IMR-90 (cell line): ENCODE results near the gene PTCH2. TPM values are rescaled to one million over a fixed set of nuclear protein-coding genes. Genes with fewer than 3 reads are reported as not detected.
A peak's percentile ranks its signal among the peaks of the same experiment; 100 is the strongest.

Experiments used
- ATAC-seq: fragments of 200-7000 bp; cut with Tn5 transposase; 2 replicates; pipeline ENCODE4 v1.9.1; 2020; ENCODE audit warnings: low read depth, mild to moderate bottlenecking, moderate library complexity
- BruUV-seq: library from RNA; stranded (reverse); fragments of 400-500 nt; replicated peaks from 2 replicates; lab custom pipeline; 2021; lab: Mats Ljungman, UMichigan
- CTCF ChIA-PET: fragments of 300-600 bp; formaldehyde crosslinking; extraction: SDS; loops from one replicate; lab custom pipeline; 2021; ENCODE audit warnings: antibody characterized with exemption; lab: Yijun Ruan, JAX
- POLR2A ChIA-PET: fragments of 300-600 bp; sonication (Branson Sonifier 250); formaldehyde crosslinking; loops from one replicate; lab custom pipeline; 2022; ENCODE audit warnings: antibody characterized with exemption; ENCODE audit not compliant: unreplicated experiment; lab: Charles Lee
- DNase-seq: peaks from one replicate; pipeline ENCODE4 v3.0.0; 2013
- H2AFZ ChIP-seq: replicated peaks from 2 replicates; pipeline ENCODE3; 2013; ENCODE audit warnings: low read length, mild to moderate bottlenecking; ENCODE audit not compliant: poor library complexity
- H2AK5ac ChIP-seq: 2 replicates; pipeline ENCODE4 v1.6.1; 2013; ENCODE audit warnings: low read depth, low read length, inconsistent platforms
- H2AK9ac ChIP-seq: replicated peaks from 2 replicates; pipeline ENCODE3; 2013; ENCODE audit warnings: mild to moderate bottlenecking, low read depth, low read length, moderate library complexity; ENCODE audit not compliant: poor library complexity
- H2BK120ac ChIP-seq: 2 replicates; pipeline ENCODE4 v1.6.1; 2013; ENCODE audit warnings: low read depth, low read length, inconsistent platforms
- H2BK15ac ChIP-seq: 3 replicates; pipeline ENCODE4 v1.6.1; 2013; ENCODE audit warnings: low read depth, low read length, inconsistent platforms
- H2BK20ac ChIP-seq: 2 replicates; pipeline ENCODE4 v1.6.1; 2013; ENCODE audit warnings: low read depth, mild to moderate bottlenecking, inconsistent platforms, low read length, moderate library complexity
- H2BK5ac ChIP-seq: 2 replicates; pipeline ENCODE4 v1.6.1; 2013; ENCODE audit warnings: mild to moderate bottlenecking, low read depth, low read length, inconsistent platforms; ENCODE audit not compliant: poor library complexity, severe bottlenecking
- H3K14ac ChIP-seq: replicated peaks from 2 replicates; pipeline ENCODE4 v1.6.1; 2013; ENCODE audit warnings: low read depth, low read length, inconsistent platforms
- H3K18ac ChIP-seq: 2 replicates; pipeline ENCODE4 v1.6.1; 2013; ENCODE audit warnings: low read depth, low read length, control low read depth
- H3K23ac ChIP-seq: 2 replicates; pipeline ENCODE4 v1.6.1; 2013; ENCODE audit warnings: low read depth, low read length, inconsistent platforms
- H3K27ac ChIP-seq: 2 replicates; pipeline ENCODE4 v1.5.1; 2013; ENCODE audit warnings: mild to moderate bottlenecking, control low read depth, low read length; ENCODE audit not compliant: insufficient read depth
- H3K27me3 ChIP-seq: 2 replicates; pipeline ENCODE4 v1.6.1; 2013; ENCODE audit warnings: low read length; ENCODE audit not compliant: control insufficient read depth, insufficient read depth
- H3K36me3 ChIP-seq: 2 replicates; pipeline ENCODE4 v1.6.1; 2013; ENCODE audit warnings: low read length, mixed read lengths; ENCODE audit not compliant: control insufficient read depth, insufficient read depth
- H3K4ac ChIP-seq: 2 replicates; pipeline ENCODE4 v1.6.1; 2013; ENCODE audit warnings: low read depth, low read length, inconsistent platforms
- H3K4me1 ChIP-seq: 2 replicates; pipeline ENCODE4 v1.6.1; 2013; ENCODE audit warnings: low read length, mixed read lengths; ENCODE audit not compliant: control insufficient read depth, insufficient read depth
- H3K4me2 ChIP-seq: 2 replicates; pipeline ENCODE4 v1.6.1; 2013; ENCODE audit warnings: low read depth, mild to moderate bottlenecking, control low read depth, low read length, moderate library complexity
- H3K4me3 ChIP-seq: 2 replicates; pipeline ENCODE4 v1.5.1; 2013; ENCODE audit warnings: low read depth, mild to moderate bottlenecking, control low read depth, low read length, moderate library complexity; ENCODE audit not compliant: insufficient read depth
- H3K56ac ChIP-seq: 2 replicates; pipeline ENCODE4 v1.6.1; 2013; ENCODE audit warnings: low read length, inconsistent platforms; ENCODE audit not compliant: insufficient read depth; ENCODE audit errors: extremely low read depth
- H3K79me1 ChIP-seq, 2 experiments: 2 replicates each; pipeline ENCODE4 v1.6.1; 2013; ENCODE audit warnings: low read length in 2 of 2, inconsistent platforms in 1 of 2, low read depth in 1 of 2
- H3K9ac ChIP-seq: 2 replicates; pipeline ENCODE4 v1.6.1; 2013; ENCODE audit warnings: low read depth, low read length, control low read depth
- H3K9me1 ChIP-seq: 2 replicates; pipeline ENCODE4 v1.6.1; 2013; ENCODE audit warnings: low read length, inconsistent platforms; ENCODE audit not compliant: insufficient read depth
- H3K9me3 ChIP-seq: 2 replicates; pipeline ENCODE4 v1.6.1; 2013; ENCODE audit warnings: low read length; ENCODE audit not compliant: control insufficient read depth, insufficient read depth
- H4K20me1 ChIP-seq: 2 replicates; pipeline ENCODE4 v1.6.1; 2013; ENCODE audit warnings: low read length, inconsistent platforms; ENCODE audit not compliant: insufficient read depth
- H4K5ac ChIP-seq: 2 replicates; pipeline ENCODE4 v1.6.1; 2013; ENCODE audit warnings: mild to moderate bottlenecking, low read depth, low read length, control low read depth
- H4K8ac ChIP-seq, 2 experiments: 2 replicates each; pipeline ENCODE4 v1.6.1; 2013; ENCODE audit warnings: low read depth in 2 of 2, low read length in 2 of 2, control low read depth in 1 of 2, inconsistent platforms in 1 of 2
- H4K91ac ChIP-seq: 2 replicates; pipeline ENCODE4 v1.6.1; 2013; ENCODE audit warnings: low read depth, low read length, inconsistent platforms; ENCODE audit not compliant: insufficient read depth
- BHLHE40 ChIP-seq: fragments of 150-350 bp; IDR thresholded peaks from 2 replicates; pipeline ENCODE4 v1.6.1; 2016; ENCODE audit warnings: mild to moderate bottlenecking, low read depth, low read length
- CEBPB ChIP-seq: IDR thresholded peaks from 2 replicates; pipeline ENCODE4 v1.6.1; 2012; ENCODE audit warnings: low read depth, low read length, improper control_type of control experiment
- CHD1 ChIP-seq: IDR thresholded peaks from 2 replicates; pipeline ENCODE4 v1.6.1; 2012; ENCODE audit warnings: low read depth, low read length, improper control_type of control experiment
- MAFK ChIP-seq: IDR thresholded peaks from 2 replicates; pipeline ENCODE4 v1.6.1; 2012; ENCODE audit warnings: low read depth, low read length, improper control_type of control experiment
- MAZ ChIP-seq: IDR thresholded peaks from 2 replicates; pipeline ENCODE4 v1.6.1; 2012; ENCODE audit warnings: low read depth, mild to moderate bottlenecking, low read length, improper control_type of control experiment, moderate library complexity, borderline replicate concordance
- MXI1 ChIP-seq: IDR thresholded peaks from 2 replicates; pipeline ENCODE4 v1.6.1; 2012; ENCODE audit warnings: low read depth, mild to moderate bottlenecking, low read length, moderate library complexity, borderline replicate concordance
- NFE2L2 ChIP-seq: fragments of 150-350 bp; IDR thresholded peaks from 2 replicates; pipeline ENCODE4 v1.6.1; 2016; ENCODE audit warnings: low read depth, mild to moderate bottlenecking, low read length
- POLR2A ChIP-seq: IDR thresholded peaks from 2 replicates; pipeline ENCODE4 v1.6.1; 2012; ENCODE audit warnings: mild to moderate bottlenecking, low read depth, low read length
- RAD21 ChIP-seq: IDR thresholded peaks from 2 replicates; pipeline ENCODE4 v1.6.1; 2012; ENCODE audit warnings: low read length, improper control_type of control experiment
- RCOR1 ChIP-seq: IDR thresholded peaks from 2 replicates; pipeline ENCODE4 v1.6.1; 2012; ENCODE audit warnings: mild to moderate bottlenecking, low read length, improper control_type of control experiment; ENCODE audit not compliant: insufficient replicate concordance
- RFX5 ChIP-seq: IDR thresholded peaks from 2 replicates; pipeline ENCODE4 v1.8.0; 2012; ENCODE audit warnings: low read depth, mild to moderate bottlenecking, low read length, moderate library complexity
- SMC3 ChIP-seq: fragments of 150-350 bp; IDR thresholded peaks from 2 replicates; pipeline ENCODE4 v1.6.1; 2016; ENCODE audit warnings: low read depth, mild to moderate bottlenecking, antibody characterized with exemption, low read length, moderate library complexity
- USF2 ChIP-seq: fragments of 150-350 bp; IDR thresholded peaks from 2 replicates; pipeline ENCODE4 v1.6.1; 2017; ENCODE audit warnings: mild to moderate bottlenecking, antibody characterized with exemption, low read length, low read depth
- WGBS, 2 experiments: methylation state at CpG; one replicate each; pipeline versions ENCODE4 v1.1.5 to v1.1.7; 2013; ENCODE audit warnings: missing lambda C conversion rate in 2 of 2; ENCODE audit not compliant: insufficient read length in 1 of 2; ENCODE audit errors: extremely low coverage in 2 of 2; 5-methylcytosine and 5-hydroxymethylcytosine counted together
- dilution Hi-C: fragments of 300-500 bp; cut with HindIII; formaldehyde crosslinking; loops from one replicate; pipeline ENCODE4 v1.14.3; 2018; ENCODE audit warnings: low sequenced_read_pairs; ENCODE audit not compliant: unreplicated experiment
- in situ Hi-C: fragments of 300-500 bp; cut with MboI; formaldehyde crosslinking; loops from 3 replicates; pipeline ENCODE4 v1.14.3; 2019; ENCODE audit warnings: low sequenced_read_pairs, inconsistent platforms, mixed read lengths
- intact Hi-C: fragments of 100-400 bp; cut with micrococcal nuclease; formaldehyde crosslinking; loops from 2 replicates; pipeline ENCODE4 v1.10.0; 2022
- polyA plus RNA-seq, 3 experiments: library from polyadenylated mRNA; depleted of rRNA; stranded (reverse); fragments of >200 nt; gene quantifications; 2 replicates each; pipeline ENCODE4 v1.2.3, GENCODE V29; 2012; ENCODE audit warnings: low replicate concordance in 1 of 3
- total RNA-seq: library from RNA; depleted of rRNA; stranded (reverse); fragments of >200 nt; gene quantifications from 2 replicates; pipeline ENCODE4 v1.2.3, GENCODE V29; 2012
- TF ChIP-seq, protein P1 (sequence below): conservative IDR thresholded peaks from 2 replicates; pipeline ENCODE4 v1.5.1; 2012; ENCODE audit warnings: mild to moderate bottlenecking, low read depth, low read length, improper control_type of control experiment

Gene PTCH2
- total and polyA plus RNA-seq, 2 of the 4 experiments (the other 2 are of a cell fraction): under 0.01 to 0.56 TPM

GRCh38 chr1:44835738-44836675, 7.0 kb downstream of the PTCH2 start (continued):
- TF ChIP-seq SMC3 (peak; percentile 90), RCOR1 (no peak), MXI1 (no peak), POLR2A (no peak)

DNA sequence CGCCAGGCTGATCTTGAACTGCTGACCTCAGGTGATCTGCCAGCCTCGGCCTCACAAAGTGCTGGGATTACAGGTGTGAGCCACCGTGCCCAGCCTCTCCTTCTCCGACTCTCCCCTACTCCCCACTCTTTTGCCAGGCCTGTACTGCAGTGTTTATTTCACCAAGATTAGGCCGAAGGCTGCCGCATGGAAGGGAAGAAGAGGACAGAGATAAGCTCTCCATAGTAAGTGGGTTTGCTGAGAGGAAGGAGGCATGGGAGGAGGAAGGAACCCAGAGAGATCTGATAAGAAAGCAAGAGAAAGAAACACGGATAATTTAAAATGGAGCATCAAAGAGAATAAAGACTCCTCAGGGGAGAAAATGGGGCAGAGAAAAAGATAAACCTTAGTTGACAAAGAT, 8.7 kb downstream of the PTCH2 start:
- Histone ChIP-seq H3K27me3 (no peaks in the 10 kb centered on the region), H3K4me2 (no peak overlapping the region), H3K18ac (no peak overlapping the region), H3K9ac (no peak overlapping the region), H3K23ac (no peak overlapping the region), H2AK5ac (no peak overlapping the region), H2AK9ac (no peak overlapping the region), H3K4me1 (no peaks in the 10 kb centered on the region), H2BK20ac (no peak overlapping the region), H3K4ac (no peak overlapping the region), H4K5ac (no peak overlapping the region), H3K9me1 (no peaks in the 10 kb centered on the region), H3K9me3 (no peaks in the 10 kb centered on the region), H3K27ac (no peak overlapping the region), H3K79me1 (no peaks in the 10 kb centered on the region), H2AFZ (no peak overlapping the region), H2BK15ac (no peak overlapping the region), H4K8ac (no peak overlapping the region), H3K4me3 (no peak overlapping the region), H4K20me1 (no peaks in the 10 kb centered on the region), H2BK120ac (no peak overlapping the region), H3K14ac (no peak overlapping the region), H2BK5ac (no peak overlapping the region), H4K91ac (no peak overlapping the region), H3K56ac (no peak overlapping the region), H3K36me3 (no peaks in the 10 kb centered on the region)
- BruUV-seq: no TSS peak
- intact Hi-C loops (no loop called here), dilution Hi-C loops (no loop called here), in situ Hi-C loops (loop anchor here (10.0 kb wide), 1 partner anchor 470 kb away; no protein-coding TSS in a partner anchor)
- ATAC-seq (no peak), DNase-seq (no peak)
- ChIA-PET POLR2A (no interaction called here), CTCF (no interaction called here)
- WGBS, 2 experiments: no CpG with 5 or more reads among the region's 7 CpGs
- TF ChIP-seq POLR2A (no peak), RAD21 (no peak), CHD1 (no peak), CEBPB (no peak), NFE2L2 (no peak), MXI1 (no peak), USF2 (no peak), BHLHE40 (no peak), MAZ (no peak), MAFK (no peak), SMC3 (no peak), RFX5 (no peak)
- TF ChIP-seq, protein P1, sequence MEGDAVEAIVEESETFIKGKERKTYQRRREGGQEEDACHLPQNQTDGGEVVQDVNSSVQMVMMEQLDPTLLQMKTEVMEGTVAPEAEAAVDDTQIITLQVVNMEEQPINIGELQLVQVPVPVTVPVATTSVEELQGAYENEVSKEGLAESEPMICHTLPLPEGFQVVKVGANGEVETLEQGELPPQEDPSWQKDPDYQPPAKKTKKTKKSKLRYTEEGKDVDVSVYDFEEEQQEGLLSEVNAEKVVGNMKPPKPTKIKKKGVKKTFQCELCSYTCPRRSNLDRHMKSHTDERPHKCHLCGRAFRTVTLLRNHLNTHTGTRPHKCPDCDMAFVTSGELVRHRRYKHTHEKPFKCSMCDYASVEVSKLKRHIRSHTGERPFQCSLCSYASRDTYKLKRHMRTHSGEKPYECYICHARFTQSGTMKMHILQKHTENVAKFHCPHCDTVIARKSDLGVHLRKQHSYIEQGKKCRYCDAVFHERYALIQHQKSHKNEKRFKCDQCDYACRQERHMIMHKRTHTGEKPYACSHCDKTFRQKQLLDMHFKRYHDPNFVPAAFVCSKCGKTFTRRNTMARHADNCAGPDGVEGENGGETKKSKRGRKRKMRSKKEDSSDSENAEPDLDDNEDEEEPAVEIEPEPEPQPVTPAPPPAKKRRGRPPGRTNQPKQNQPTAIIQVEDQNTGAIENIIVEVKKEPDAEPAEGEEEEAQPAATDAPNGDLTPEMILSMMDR: no peak
